HL-60/S4 treated with phorbol 12-myristate 13-acetate at 8.2 ng/mL for 4 days and 3 days (cell line): ENCODE data around the gene TOMM34.

Experiments used
- in situ Hi-C: fragments of 300-500 bp; cut with MboI; formaldehyde crosslinking; loops from 2 replicates; pipeline ENCODE4 v1.15.0; 2022; ENCODE audit warnings: low sequenced_read_pairs

TOMM34 gene, protein sequence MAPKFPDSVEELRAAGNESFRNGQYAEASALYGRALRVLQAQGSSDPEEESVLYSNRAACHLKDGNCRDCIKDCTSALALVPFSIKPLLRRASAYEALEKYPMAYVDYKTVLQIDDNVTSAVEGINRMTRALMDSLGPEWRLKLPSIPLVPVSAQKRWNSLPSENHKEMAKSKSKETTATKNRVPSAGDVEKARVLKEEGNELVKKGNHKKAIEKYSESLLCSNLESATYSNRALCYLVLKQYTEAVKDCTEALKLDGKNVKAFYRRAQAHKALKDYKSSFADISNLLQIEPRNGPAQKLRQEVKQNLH

DNA sequence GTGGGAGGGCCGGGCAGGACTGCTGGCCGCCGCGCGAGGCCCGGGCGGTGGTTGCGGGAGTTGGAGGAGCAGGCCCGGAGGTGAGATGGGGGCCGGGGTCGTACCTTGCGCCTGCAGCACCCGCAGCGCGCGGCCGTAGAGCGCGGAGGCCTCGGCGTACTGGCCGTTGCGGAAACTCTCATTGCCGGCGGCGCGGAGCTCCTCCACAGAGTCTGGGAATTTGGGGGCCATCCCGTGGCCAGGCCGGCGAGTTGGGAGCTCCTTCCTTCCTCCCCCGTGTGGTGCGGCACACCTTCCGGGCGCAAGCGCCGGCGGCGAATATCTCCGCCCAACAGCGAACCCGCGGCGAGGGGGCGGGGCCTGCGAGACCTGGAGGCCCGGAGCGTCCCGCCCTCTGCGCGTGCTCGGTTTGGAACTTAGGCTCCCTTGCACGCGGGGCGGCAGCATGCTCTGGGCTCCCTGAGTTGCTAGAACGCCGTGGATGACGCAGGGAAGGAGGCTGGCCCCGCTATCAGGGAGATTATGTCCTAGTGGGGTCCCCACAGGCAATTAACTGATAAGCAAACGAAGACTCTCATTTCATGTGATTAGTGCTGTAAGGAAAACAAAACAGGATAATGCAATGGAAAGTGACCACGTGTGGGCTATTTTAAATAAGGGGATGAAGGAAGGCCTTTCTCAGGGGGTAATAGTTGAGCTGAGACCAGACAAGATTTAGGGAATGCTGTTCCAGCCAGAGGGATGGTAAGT, at the start of gene TOMM34:
TOMM34 (minus strand) TSS at position 295 of the 750 bp plus-strand sequence; CDS start at position 231, 64 bp downstream.
- in situ Hi-C loops: no loop called here

DNA sequence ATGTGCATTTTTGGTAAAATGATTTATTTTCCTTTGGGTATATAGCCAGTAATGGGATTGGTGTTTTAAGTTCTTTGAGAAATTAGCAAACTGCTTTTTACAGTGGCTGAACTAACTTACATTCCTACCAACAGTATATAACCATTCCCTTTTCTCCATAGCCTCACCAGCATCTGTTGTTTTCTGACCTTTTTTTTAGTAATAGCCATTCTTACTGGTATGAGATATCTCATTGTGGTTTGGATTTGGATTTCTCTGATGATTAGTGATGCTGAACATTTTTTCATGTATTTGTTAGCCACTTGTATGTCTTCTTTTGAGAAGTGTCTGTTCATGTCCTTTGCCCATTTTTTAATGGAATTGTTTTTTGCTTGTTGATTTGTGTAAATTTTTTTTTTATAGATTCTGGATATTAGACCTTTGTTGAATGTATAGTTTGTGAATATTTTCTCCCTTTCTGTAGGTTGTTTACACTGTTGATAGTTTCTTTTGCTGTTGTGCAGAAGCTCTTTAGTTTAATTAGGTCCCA, 48.4 kb upstream of the TOMM34 start:
- in situ Hi-C loops: no loop called here

DNA sequence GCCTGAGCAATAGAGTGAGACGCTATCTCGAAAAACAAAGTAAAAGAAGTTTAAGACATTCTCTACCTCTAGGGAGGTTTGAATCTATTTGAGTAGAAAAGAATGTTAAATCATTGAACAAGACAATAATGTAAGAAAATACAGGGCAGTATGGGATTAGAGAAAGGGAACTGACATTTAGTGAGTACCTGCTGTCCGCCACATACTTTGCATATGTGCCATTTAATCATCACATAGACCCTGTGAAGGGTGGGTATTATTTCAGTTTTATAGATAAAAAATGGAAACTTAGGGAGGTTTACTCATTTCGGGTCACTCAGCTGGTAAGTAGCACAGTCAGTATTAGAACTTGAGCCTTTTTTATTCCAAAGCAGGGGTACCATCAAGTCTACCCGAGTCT, 37.5 kb upstream of the TOMM34 start:
- in situ Hi-C loops: no loop called here

DNA sequence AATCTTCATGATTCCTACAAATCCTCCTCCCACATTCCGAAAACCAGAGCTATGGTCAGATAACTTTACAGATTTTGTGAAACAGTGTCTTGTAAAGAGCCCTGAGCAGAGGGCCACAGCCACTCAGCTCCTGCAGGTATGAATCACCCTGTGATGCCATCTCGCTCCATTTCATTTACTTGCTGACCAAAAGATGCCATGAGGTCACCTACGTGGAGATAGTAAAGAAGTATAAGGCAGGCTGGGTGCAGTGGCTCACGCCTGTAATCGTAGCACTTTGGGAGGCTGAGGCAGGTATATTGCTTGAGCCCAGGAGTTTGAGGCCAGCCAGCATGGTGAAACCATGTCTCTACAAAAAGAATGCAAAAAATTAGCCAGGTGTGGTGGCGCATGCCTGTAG, 37.0 kb upstream of the TOMM34 start:
- in situ Hi-C loops: no loop called here

DNA sequence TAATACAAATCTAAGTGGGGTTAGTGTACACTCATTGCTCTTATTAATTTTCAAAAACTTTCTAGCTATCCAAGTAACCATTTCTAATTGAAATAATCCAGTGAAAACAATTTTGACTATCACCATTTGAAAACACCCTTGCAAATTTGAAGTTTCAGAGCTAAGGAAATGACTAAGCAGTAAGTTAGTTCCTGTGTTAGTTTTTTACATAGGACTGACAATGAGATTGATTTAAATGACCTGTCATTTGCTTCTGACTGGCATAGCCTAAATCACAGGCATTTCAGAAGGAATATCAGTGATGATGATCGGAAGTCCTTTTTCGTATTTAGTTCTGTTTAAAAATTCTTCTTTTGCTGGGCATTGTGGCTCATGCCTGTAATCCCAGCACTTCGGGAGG, 33.1 kb upstream of the TOMM34 start:
- in situ Hi-C loops: no loop called here

DNA sequence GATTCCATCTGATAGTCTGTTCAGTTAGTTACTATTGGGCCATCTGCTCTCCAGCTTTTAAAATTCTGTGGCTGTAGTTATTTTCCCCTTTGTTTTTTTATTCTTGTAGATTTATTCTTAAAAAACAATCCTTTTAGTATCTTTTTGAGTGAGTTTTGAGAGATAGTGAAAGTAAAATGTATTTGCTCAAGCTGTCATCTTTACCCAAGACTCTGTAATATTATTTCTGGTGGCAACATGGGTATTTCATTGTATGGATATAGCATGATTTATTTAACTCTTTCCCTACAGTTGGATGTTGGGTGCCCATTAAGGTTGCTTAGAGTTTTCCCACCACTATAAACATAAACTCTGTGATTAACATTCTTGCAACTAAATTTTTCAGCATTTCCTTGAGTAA, 30.8 kb upstream of the TOMM34 start:
- in situ Hi-C loops: no loop called here

DNA sequence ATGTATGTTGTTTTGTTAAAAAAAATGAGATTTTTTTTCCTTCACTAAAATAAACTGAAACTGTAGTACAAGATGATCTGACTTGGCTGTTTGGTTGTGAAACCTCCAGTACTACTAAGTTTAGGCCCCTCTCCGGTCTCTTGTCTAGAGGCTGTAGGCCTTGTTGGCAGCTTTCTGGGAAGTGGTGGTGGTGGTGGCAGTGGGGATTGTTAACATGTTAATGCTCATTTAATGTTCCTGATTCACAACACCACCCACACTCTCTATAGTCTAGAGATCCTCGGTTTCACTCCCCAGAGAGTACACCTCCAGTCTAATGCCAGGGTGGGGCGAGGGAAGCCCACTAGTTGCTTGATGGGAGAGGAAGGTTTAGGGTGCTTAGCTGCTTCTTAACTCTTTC, 30.2 kb upstream of the TOMM34 start:
- in situ Hi-C loops: no loop called here

DNA sequence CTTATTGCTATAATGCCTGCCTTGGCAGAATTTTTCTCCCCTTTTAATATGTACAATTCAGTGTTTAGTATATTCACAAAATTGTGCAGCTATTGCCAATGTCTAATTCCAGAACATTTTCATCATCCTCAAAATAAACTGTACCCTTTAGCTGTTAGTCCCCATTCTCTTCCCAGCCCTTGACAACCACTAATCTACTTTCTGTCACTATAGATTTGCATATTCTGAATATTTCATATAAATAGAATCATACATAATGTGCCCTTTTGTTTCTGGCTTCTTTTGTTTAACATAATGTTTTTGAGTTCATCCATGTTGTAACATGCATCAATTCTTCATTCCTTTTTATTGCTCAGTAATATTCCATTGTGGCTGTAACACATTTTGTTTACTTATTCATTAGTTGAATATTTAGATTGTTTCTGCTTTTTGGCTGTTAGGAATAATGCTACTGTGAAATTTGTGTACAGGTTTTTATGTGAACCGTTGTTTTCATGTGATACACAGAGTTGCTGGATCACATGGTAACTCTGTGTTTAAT, 28.5 kb upstream of the TOMM34 start:
- in situ Hi-C loops: no loop called here

DNA sequence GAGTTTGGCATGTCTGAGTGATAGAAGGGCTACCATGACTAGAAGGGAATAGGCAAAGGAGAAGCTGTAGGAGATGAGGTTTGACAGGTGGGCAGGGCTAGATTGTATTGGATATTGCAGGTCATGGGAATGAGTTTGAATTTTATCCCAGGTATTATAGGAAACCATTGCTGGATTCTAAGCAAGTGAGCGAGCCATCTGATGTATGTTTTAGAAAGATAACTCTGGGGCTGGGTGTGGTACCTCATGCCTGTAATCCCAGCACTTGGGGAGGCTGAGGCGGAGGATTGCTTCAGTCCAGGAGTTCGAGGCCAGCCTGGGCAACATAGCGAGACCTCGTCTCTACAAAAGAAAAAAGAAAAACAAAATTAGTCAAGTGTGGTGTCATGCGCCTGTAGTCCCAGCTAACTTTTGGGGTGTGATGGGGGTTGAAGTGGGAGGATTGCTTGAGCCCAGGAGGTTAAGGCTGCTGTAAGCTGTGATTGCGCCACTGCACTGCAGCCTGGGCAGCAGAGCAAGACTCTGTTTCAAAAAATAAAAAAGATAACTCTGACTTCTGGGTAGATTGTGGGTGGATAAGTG, 23.0 kb upstream of the TOMM34 start:
- in situ Hi-C loops: no loop called here

DNA sequence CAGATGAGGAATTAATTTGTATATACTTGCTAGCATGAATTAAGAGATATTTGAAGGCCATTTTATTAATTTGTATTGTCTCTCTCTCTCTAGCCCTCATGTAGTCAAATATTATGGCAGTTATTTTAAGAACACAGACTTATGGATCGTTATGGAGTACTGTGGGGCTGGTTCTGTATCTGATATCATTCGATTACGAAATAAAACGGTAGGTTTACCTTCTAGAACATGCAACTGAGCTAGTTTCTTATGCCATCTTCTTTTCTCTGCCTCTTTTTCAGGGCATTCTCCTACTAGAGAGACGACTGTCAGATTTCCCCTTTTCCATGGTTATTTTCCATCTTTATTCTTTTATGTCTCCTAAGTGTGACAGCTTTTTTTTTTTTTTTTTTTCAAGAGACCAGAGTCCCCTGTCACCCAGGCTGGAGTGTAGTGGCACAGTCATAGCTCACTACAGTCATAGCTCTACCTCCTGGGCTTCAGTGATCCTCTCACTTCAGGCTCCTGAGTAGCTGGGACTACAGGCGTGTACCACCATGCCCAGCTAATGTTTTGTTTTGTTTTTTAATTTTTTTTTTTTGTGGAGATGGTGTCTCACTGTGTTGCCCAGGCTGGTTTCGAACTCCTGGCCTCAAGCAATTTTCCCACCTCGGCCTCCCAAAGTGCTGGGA, 21.7 kb upstream of the TOMM34 start:
- in situ Hi-C loops: no loop called here

DNA sequence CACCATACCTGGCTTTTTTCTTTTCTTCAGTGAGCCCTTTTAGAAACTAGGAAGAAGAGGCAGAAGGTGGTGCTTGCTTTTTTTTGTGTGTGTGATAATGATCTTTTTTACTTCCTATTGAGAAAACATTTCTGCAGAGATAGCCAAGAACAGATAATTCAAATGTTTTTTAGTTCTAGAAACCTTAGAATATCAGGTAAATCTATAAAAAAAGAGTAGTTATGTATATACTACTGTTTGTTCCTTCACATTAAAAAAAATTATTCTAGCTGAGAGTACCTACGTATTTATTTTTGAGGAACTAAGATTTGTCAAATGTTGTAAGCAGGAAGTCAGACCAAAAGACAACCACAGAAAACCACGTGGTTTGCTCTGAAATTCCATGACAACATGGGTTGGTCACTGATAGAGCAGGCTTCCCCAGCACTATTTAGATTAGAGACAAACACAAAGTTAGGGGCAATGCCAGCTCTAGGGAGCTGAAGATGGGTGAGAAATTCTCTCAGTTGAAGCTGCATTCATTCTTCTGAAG, 19.0 kb upstream of the TOMM34 start:
- in situ Hi-C loops: no loop called here

DNA sequence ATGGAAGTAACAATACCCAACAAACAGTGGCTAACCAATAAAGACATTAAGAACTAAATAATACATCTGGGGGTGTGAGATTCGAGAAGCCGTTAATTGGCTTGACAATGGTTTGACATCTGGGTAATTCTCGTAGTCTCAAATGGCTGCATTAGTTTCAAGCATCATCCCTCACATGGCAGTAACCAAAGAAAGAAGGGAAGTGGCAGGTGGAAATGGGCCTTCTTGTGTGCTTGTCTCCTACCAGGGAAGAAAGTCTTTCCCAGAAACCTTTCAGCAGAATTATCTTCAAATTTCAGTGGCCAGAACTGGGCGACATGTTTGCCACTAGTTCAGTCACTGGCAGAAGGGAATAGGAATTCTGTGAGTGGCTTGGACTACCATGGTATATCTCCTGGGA, 16.5 kb upstream of the TOMM34 start:
- in situ Hi-C loops: no loop called here

DNA sequence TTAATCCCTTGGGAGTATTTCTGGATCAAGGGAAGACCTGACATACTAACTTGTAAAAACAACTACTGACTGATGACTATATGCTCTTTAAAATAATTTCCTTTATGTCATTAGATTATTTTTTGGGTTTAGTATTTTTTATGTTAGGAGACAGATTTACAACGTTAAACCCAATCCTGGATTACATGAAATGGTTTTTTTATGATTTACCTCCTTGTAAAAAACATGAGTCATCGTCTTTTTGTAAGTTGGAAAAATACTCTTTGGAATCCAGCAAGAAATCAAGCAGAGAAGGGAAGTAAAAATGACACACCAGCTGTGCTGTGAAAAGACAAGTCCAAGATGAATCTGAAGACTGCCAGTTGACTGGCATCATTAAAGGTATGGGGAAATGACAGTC, 12.9 kb upstream of the TOMM34 start:
- in situ Hi-C loops: no loop called here

DNA sequence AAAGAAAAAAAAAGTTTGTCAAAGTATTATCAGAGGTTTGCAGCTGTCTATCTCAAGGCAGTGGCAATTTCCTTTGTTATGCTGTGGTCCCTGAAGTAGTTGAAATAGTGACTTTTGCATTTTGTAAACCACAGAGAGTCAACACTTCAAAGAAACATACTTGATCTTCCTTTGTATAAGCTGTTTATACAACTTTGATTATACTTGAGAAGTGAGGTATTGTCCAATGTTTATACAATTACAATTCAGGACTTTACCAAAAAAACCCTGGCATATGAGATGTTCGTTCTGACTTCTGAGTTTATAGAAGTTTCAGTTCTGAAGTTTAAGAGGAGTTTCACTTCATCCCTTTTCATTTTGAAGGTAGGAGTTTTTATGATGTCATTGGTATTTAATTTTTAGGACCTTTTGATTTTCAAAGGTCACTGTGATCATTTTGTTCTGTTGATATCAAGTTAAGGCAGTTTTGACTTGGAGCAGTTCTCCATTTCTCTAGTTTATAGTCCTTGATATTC, 10.1 kb upstream of the TOMM34 start:
- in situ Hi-C loops: no loop called here

DNA sequence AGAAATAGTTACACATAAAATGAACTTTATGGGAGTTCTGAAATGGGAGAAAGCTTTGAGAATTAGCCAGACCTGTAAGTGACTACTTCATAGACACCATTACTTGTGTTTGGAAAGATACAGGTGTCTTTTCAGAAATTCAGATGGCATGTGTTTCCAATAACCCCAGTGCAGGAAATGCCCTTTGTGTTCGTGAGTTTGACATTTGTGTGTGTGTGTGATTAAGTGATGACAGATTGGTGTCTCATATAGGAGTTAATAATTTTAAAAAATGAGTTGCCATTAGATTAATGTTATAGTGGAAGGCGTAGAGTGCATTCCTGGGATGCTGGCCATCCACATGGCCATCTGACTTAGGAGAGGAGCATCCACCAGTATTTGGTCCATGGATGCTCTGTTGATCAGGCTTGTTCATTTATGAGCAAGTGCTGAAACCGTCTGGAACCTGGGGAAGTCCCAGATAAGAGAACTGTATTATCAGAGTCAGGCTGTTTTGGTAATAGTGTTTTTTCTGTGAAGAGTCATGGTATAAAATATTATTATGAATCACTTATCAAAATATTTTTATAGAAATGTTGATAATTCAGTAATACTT, 9.2 kb upstream of the TOMM34 start:
- in situ Hi-C loops: no loop called here

DNA sequence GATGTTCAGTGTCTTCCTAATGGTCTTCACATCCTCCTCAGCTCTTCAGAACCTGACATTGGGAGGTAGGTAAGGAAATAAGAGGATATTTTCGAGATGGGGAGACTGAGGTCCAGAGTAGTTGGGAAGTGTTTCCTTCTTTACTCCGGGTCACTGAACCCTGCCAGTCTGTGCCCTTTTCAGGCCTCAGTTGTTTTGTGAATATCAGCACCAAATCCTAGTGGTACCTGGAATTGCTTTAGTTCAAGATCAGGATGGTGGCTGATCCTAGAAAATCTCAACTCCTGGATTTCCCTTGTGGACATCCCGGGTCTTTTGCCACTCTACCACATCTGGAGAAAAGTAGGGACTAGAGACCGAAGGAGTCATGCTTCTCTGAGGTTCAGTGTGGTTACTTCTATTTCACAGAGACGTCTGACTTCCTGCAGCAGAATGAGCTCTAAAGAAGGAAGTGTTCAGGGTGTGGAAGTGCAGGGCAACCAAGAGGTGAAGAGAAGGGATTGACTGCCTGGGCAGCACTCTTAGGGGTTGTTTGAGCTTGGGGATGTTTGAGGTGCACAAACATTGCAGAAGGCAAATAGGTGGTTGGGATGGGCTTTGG, 7.1 kb upstream of the TOMM34 start:
- in situ Hi-C loops: no loop called here

DNA sequence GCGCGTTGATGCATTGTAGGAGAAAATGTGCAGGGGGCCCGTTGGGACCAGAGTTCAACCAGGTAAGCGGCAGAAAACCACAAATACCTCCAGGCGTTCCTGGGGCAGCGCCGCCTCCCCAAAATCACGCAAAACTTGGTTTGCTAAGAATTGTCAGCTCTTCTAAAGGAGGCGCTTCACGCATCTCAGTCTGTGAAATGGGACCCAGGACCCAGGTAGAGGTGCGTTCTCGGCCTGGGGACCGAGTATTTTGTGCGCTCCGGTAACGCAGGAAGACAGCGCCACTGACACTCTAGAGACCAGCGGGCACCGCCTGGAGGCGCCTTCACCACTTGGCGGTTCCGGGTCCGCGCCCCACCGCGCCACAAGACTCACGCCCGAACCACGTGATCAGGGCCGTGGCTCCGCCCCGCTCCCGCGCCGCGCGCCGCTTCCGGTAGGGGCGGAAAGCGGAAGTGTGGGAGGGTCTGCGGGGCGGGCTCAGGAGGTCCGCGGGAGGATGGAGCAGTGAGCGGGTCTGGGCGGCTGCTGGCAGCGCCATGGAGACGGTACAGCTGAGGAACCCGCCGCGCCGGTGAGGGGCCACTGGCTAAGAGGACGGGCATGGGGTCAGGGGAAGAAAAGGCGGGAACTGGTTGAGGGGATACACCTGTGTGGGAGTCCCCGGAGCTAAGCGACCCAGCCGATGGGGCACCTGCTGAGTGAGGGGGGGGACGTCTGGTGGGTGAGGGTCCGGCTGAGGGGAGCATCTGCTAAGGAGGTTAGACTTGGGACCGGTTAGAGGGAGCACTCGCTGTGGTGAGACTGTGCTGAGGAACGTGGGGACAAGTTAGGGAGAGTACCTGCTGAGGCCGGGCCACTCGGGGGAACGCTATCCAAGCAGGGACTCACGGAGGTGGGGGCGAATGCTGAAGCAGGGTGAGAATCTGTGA, 6.1 kb upstream of the TOMM34 start, which contains the start of gene STK4:
STK4 (plus strand) TSS at position 483 of the 932 bp plus-strand sequence; CDS start at position 540, 57 bp downstream.
- in situ Hi-C loops: no loop called here

DNA sequence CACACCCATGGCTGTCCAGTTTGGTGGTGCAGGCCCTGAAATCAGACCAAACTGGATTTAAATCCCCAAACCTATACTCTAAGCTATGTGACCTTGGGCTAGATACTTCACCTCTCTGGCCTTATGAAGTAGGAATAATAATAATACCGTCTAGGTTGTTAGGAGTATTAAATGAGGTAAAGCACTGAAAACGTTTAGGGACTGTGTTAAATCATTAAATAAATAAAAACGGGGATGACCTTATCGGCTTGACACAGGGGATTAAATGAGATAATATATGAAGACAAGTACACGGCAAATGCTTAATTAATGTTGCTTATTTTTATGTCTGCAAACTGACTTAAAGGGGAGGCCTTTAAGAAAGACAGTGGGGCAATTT, 5.4 kb upstream of the TOMM34 start:
- in situ Hi-C loops: no loop called here
